ENCODE measurements around the gene TCF4. TPM values are rescaled to one million over a fixed set of nuclear protein-coding genes. Genes with fewer than 3 reads are reported as not detected.

The TCF4 gene
- total and polyA plus RNA-seq, 7 donors, result 8.6 to 68.9 (median 36.8) TPM

- ATAC-seq (peak; percentile 60 to 83 (median 72)), DNase-seq (peak in 1 of 2 donors; percentile 59)
- 4 to 6% (median 6%) methylated on average over 8 of the region's 8 CpGs for WGBS, 3 donors
- Histone ChIP-seq H3K4me3 (peak overlapping the region; percentile 67), H3K36me3 (ENCODE audit: insufficient read depth in 1 of 2, low read depth in 1 of 2) (no peaks in the 10 kb centered on the region), H3K9me3 (no peaks in the 10 kb centered on the region), H3K27ac (peak overlapping the region; percentile 89), H3K27me3 (ENCODE audit: insufficient read depth in 3 of 3, low read length in 2 of 3) (no peaks in the 10 kb centered on the region), H3K4me1 (peaks cover 26% of the 10 kb centered on the region)
- TF ChIP-seq CTCF (IDR thresholded peaks at IDR 0.05), result no peak
- intact Hi-C loops (cut with DNase I), result loop anchor here (2.0 to 5.0 kb wide), 3 partner anchors 55 to 165 kb away; no protein-coding TSS in a partner anchor
These were observed 166.2 kb downstream of the TCF4 start for GRCh38 chr18:55421615-55422419.

- peak overlapping the region; percentile 89 for H3K27ac ChIP-seq
- peaks cover 30% of the 10 kb centered on the region for H3K4me1 ChIP-seq
- H3K27me3 ChIP-seq (ENCODE audit: insufficient read depth in 3 of 3, low read length in 2 of 3), result no peaks in the 10 kb centered on the region
- intact Hi-C loops (cut with DNase I), result loop anchor here (2.0 to 5.0 kb wide), 2 partner anchors 56 to 166 kb away; no protein-coding TSS in a partner anchor
- WGBS, 3 donors, result 13 to 20% (median 17%) methylated on average over 4 of the region's 4 CpGs
- no peak for DNase-seq
- no peaks in the 10 kb centered on the region for H3K36me3 ChIP-seq (ENCODE audit: insufficient read depth in 1 of 2, low read depth in 1 of 2)
- H3K9me3 ChIP-seq, result no peaks in the 10 kb centered on the region
- no peak for ATAC-seq
- TF ChIP-seq CTCF (IDR thresholded peaks at IDR 0.05), result no peak
- H3K4me3 ChIP-seq, result peak overlapping the region; percentile 67
These were observed 166.7 kb downstream of the TCF4 start for GRCh38 chr18:55421308-55421614.

- no peak for TF ChIP-seq CTCF (IDR thresholded peaks at IDR 0.05)
- 3 to 7% (median 3%) methylated on average over 6 of the region's 6 CpGs for WGBS, 3 donors
- no peak for DNase-seq
- no peaks in the 10 kb centered on the region for H3K36me3 ChIP-seq (ENCODE audit: insufficient read depth in 1 of 2, low read depth in 1 of 2)
- peaks cover 35% of the 10 kb centered on the region for H3K4me1 ChIP-seq
- no peaks in the 10 kb centered on the region for H3K9me3 ChIP-seq
- peak overlapping the region; percentile 89 for H3K27ac ChIP-seq
- H3K27me3 ChIP-seq (ENCODE audit: insufficient read depth in 3 of 3, low read length in 2 of 3), result no peaks in the 10 kb centered on the region
- intact Hi-C loops (cut with DNase I), result loop anchor here (2.0 to 5.0 kb wide), 2 partner anchors 57 to 166 kb away; no protein-coding TSS in a partner anchor
- H3K4me3 ChIP-seq, result peak overlapping the region; percentile 67
- peak in 3 of 4 donors; percentile 51 to 57 (median 52) for ATAC-seq
These were observed 167.2 kb downstream of the TCF4 start for GRCh38 chr18:55420665-55421307.

- DNase-seq (no peak), ATAC-seq (peak in 1 of 4 donors; percentile 15)
- Histone ChIP-seq H3K36me3 (ENCODE audit: insufficient read depth in 1 of 2, low read depth in 1 of 2) (no peaks in the 10 kb centered on the region), H3K4me1 (peaks cover 42% of the 10 kb centered on the region), H3K9me3 (no peaks in the 10 kb centered on the region), H3K4me3 (peak overlapping the region; percentile 67), H3K27me3 (ENCODE audit: insufficient read depth in 3 of 3, low read length in 2 of 3) (no peaks in the 10 kb centered on the region), H3K27ac (peak overlapping the region; percentile 89)
- 2 to 5% (median 3%) methylated on average over 7 of the region's 7 CpGs for WGBS, 3 donors
- intact Hi-C loops (cut with DNase I), result loop anchor here (2.0 to 10.0 kb wide), 5 partner anchors 57 to 1155 kb away; no protein-coding TSS in a partner anchor
- no peak for TF ChIP-seq CTCF (IDR thresholded peaks at IDR 0.05)
These were observed 167.9 kb downstream of the TCF4 start for GRCh38 chr18:55419947-55420664.

All from psoas muscle (tissue), 8 donors.